COLO668 (cell line): Measurements from ENCODE around the gene OR2T5.
"Not testable (repeated sequence)": the region's sequence is repeated elsewhere in the genome, so short reads cannot be mapped to it uniquely, and the experiment has no call there.

Experiments
- DNase-seq: peaks from one replicate; lab custom pipeline; 2025; ENCODE audit not compliant: unreplicated experiment; lab: John Stamatoyannopoulos, UW

The OR2T5 gene

GRCh38 chr1:248488289-248488688 lies at the start of gene OR2T5:
OR2T5 (plus strand) TSS chr1:248488589; CDS start chr1:248488589, 0 bp downstream.
- DNase-seq = not testable (repeated sequence)

- DNase-seq = not testable (repeated sequence)
Measured at GRCh38 chr1:248438668-248439067, 49.7 kb upstream of the OR2T5 start.

DNA sequence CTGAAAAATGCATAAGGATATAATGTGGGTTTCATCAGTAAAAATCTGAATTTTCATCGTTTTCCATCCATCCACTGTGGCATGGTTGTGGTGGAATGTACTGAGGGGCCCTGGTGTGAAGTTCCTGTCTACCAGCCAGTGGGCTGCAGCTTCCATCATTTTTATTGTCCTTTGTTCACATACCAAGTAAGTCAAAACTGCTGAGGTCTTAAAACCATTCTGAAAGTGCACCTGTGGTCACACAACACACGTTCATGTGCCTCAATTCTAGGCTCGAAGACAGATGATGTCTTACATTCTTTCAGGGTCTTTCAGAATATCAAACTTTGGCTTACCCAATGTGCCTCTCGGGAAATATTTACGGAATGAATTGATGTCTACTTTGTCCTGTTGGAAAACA lies 49.1 kb upstream of the OR2T5 start:
- DNase-seq = not testable (repeated sequence)

- not testable (repeated sequence) for DNase-seq
Measured at GRCh38 chr1:248442500-248443277, 45.7 kb upstream of the OR2T5 start.

- not testable (repeated sequence) for DNase-seq
Measured at GRCh38 chr1:248444603-248445002, 43.8 kb upstream of the OR2T5 start.

DNA sequence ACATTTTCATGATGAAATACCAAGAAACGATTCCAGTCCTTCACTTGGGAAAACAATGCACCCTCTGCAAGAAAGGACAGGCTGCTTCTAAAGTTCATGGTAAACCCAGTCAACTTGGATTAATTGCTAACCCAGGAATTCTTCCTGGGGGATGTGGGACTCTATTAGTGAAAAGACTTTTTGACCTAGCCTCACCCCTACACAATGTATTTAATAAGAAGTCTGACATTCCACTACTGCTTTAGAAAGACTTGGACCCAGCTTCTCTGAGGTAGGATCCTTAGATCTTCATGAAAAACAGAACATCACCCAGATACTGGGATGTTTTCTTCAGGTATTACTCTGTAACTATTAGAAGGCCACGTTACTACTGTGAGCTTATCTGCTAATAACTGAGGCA lies 43.0 kb upstream of the OR2T5 start, which contains the start of gene OR2T2:
OR2T2 (plus strand) TSS at position 239 of the 400 bp plus-strand sequence. CDS start 7,161 bp downstream, outside the sequence.
- DNase-seq = not testable (repeated sequence)

- DNase-seq = not testable (repeated sequence)
Measured at GRCh38 chr1:248448409-248449074, 39.8 kb upstream of the OR2T5 start.

GRCh38 chr1:248449821-248450465 lies 38.4 kb upstream of the OR2T5 start:
- not testable (repeated sequence) for DNase-seq

- DNase-seq = not testable (repeated sequence)
Measured at GRCh38 chr1:248450466-248451145, 37.8 kb upstream of the OR2T5 start.

- DNase-seq = not testable (repeated sequence)
Measured at GRCh38 chr1:248453619-248454018, 34.8 kb upstream of the OR2T5 start.

DNA sequence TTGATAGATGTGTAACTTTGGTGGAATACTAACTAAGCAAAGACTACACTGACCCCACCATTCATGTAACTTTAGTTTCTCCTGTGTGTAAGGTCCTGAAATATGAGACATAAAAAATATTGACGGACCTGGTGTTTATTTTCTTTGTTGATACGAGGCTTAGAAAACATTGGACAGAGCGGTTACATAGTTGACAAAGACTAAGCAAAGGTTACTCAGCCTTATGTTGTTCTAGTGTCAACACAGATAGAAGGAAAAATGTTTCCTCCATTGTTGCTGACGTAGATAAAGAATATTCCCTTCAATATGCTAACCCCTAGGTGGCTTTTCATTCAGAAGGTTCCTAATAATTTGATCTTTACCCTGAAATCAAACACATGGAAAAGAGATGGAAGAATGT lies 33.3 kb upstream of the OR2T5 start:
- DNase-seq = not testable (repeated sequence)

DNA sequence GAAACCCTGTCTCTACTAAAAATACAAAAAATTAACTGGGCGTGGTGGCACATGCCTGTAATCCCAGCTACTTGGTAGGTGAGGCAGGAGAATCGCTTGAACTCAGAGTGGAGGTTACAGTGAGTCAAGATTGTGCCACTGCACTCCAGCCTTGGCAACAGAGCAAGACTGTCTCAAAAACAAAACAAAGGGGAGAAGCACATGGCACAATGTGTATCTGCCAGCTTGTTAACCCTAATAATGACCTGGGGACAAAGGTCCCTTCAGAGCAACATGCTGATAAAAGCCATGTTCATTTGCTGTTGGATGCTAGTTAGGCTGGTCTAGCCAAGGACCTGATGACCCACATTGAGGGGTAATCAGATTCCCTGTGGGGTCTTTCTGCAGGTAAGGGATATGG lies 31.8 kb upstream of the OR2T5 start:
- DNase-seq = not testable (repeated sequence)

DNA sequence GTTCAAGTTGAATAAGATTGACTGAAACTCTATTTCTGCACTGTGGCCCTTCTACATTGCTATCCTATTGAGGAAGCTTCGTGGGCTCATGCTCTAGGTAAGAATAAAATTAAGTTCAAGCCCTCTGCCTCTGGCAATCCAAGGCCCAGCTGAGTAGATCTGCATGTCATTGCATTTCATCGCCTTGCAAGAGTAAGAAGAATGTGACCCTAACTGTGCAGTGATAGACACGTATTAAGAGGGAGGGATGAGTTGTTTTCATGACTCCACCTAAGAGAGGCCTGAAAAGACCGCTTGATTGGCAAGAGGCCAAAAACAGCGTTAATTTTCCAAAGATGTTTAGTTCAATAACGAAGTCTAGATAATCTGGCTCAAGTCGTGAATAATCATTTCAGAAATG lies 29.3 kb upstream of the OR2T5 start:
- DNase-seq = not testable (repeated sequence)

DNA sequence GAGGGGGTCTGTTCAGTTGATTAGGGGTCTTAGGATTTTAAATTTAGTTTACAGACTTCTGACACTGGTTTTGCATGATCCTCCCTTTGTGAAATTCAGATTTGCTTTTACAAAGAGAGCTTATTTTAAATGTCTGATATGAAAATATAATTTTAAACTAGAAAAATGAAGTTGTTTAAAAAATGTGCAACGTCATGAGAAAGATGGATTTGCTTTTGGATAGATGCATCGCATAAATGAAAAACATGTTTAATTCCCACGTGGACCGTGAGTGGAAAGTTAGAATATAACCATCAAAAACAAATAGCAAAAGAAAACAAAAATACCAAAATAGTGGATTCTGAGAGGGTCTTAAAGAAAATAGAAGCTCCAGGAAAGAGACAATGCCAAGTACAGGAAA lies 17.2 kb upstream of the OR2T5 start:
- no peak for DNase-seq

GRCh38 chr1:248472111-248472510 lies 16.3 kb upstream of the OR2T5 start:
- DNase-seq = not testable (repeated sequence)

DNA sequence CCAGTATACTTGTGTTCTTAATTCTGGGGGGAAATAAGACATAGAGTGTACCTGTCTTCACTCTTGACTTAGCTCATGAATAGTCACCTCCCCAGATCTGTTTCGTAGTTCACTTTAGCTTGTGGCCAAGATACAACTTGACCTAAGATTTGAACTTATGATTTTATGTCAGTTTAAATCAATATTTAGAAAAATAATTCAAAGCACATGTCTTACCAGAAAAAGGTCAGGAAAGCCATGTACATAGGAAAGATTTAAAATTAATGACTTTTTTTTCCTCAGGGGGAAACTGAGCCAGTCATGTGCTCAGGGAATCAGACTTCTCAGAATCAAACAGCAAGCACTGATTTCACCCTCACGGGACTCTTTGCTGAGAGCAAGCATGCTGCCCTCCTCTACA lies 15.3 kb upstream of the OR2T5 start, which contains the start of gene OR2T3:
OR2T3 (plus strand) TSS at position 301 of the 400 bp plus-strand sequence; CDS start at position 301, 0 bp downstream.
- DNase-seq = not testable (repeated sequence)

DNA sequence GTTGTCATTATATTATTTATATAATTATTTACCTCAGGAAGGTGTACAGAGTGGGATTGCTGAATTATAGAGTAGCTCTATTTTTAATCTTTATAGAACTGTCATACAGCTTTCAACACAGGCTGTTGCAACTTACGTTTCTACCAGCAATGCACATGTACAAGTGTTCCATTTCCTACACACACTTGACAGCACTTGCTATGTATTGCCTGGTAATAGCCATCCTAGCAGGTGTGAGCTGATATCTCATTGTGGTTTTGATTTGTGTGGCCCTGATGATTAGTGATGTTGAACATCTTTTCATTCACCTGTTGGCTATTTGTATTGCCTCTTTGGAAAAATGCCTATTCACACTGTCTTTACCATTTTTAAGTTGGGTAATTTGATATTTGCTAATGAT lies 12.7 kb upstream of the OR2T5 start:
- not testable (repeated sequence) for DNase-seq

DNA sequence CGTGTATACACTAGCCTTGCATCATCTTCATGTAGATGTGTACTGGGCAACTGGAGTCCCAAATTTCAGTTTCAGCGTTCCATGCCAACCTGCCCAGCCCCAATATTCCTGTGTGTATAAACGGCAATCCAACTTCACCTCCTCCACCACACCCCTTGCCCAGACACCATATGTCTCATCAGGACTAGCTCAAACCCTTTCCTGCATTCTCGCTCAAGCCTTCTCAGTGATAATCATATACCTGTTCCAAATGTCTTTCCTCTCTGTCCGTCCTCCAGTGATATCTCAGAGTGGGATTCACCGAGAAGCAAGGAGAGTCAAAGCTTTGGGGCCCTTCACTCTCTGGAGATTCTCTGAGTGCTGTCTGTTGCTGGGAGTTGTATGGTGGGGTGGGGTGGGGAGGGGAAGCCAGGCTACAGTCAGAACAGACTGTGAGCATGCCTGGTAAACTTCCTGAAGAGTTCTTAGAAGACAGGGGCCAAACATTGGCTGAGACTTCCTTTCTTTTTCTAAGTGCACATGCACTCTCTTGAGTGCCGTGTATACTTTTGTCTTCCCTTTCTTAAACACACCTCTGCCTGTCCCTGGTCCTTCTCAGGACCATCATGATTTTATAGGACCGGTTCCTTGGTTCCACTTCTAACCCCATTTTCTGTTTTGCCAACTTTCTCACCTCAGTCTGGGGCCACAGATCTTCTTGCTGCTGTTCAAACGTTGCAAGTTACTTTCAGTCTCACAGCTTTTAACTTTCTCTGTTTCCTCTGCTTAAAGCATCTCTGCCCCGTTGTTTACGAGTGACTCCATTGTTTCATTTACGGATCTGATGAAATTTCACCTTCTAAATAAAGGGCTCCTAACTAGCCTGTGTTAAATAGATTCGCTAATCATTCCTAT lies 6.5 kb upstream of the OR2T5 start:
- DNase-seq = not testable (repeated sequence)

- not testable (repeated sequence) for DNase-seq
Measured at GRCh38 chr1:248496661-248497060, 8.3 kb downstream of the OR2T5 start.
